ENCODE measurements around the gene ACOT9. TPM values are rescaled to one million over a fixed set of nuclear protein-coding genes. Genes with fewer than 3 reads are reported as not detected.
A peak's percentile ranks its signal among the peaks of the same experiment; 100 is the strongest.

The ACOT9 gene
- polyA plus RNA-seq, 2 of the 4 experiments (the other 2 are of a cell fraction), result 87.0 to 110 TPM

DNA sequence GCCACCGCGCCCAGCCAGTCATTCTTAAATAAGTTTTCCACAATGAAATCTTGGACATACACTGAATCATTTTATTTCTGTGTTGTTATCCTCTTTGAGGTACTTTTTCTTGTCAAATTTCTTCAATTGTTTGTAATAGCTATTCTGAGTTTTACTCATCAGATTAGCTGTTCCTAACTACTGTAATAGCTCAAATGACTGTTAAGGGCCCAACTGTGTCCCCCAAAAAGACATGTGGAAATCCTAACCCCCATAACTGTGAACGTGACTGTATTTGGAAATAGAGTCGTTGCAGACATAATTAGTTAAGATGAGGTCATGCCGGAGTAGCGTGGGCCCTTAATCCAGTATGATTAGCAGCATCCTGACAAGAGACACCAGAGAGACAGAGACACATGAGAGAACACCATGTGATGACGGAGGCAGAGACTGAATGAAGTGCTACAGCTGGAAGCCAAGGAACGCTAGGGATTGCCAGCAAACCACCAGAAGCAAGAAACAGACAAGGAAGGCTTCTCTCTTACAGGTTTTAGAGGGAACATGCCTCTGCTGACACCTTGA lies 22.9 kb downstream of the ACOT9 start (continued):
- no peak for TF ChIP-seq RFX5 (IDR thresholded peaks at IDR 0.05)
- TF ChIP-seq HOXB5 (CRISPR knock-in tag; IDR thresholded peaks at IDR 0.05), result no peak
- no peak for TF ChIP-seq CEBPB (IDR thresholded peaks at IDR 0.05)
- TF ChIP-seq ZC3H11A (IDR thresholded peaks at IDR 0.05), result no peak

- Histone ChIP-seq H3K27ac (no peak overlapping the region), H3K9me3 (no peaks in the 10 kb centered on the region), H3K4me1 (no peaks in the 10 kb centered on the region), H3K4me2 (no peak overlapping the region), H3K4me3 (no peak overlapping the region)
- ChIA-PET CTCF (interaction anchor here (1.4 kb wide), 2 partner anchors 11 to 197 kb away, joined by 4 to 5 read pairs; no protein-coding TSS in a partner anchor), POLR2A (no interaction called here)
- TF ChIP-seq PHF8 (IDR thresholded peaks at IDR 0.05; ENCODE audit: borderline replicate concordance, low read depth) (no peak), ZSCAN20 (CRISPR knock-in tag; IDR thresholded peaks at IDR 0.05) (no peak), HOXA7 (CRISPR knock-in tag; IDR thresholded peaks at IDR 0.05) (no peak), CHD2 (IDR thresholded peaks at IDR 0.05; ENCODE audit: low read length, partially characterized antibody) (no peak), CBX2 (IDR thresholded peaks at IDR 0.05; ENCODE audit: borderline replicate concordance, low read depth) (no peak)
- 97% methylated on average over 5 of the region's 5 CpGs for WGBS (ENCODE audit: missing lambda C conversion rate)
- FAIRE-seq (peak; percentile 18), ATAC-seq (no peak), DNase-seq (ENCODE audit: low read depth in 1 of 2, low spot score in 1 of 2) (no peak)
Observed at GRCh38 chrX:23705235-23705634, 37.8 kb downstream of the ACOT9 start.

DNA sequence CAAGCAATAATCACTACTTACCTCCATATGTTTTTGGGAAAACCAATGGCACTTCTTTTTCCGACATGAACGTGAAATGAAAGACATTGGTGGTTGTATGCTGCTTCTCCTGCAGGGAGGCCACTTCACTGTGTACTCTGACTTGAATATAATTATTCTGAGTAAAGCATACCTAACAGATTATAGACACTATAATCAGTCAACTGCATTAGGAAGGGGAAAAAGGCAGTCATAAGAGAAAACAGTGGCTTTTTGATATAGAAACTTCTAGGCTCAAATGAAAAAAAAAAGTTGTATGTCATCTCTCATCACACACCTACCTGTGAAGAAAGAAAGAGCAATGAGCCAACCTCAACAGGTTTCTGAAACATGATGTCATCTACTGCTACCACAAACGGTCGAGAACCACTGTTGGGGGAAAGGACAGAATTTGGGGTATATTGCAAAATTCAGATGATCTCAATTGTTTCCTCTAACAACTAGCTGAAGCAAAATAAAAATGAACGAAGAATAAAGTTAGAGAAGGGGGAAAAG lies 38.3 kb downstream of the ACOT9 start:
- FAIRE-seq (no peak), ATAC-seq (no peak), DNase-seq (ENCODE audit: low read depth in 1 of 2, low spot score in 1 of 2) (no peak)
- Histone ChIP-seq H3K4me2 (no peak overlapping the region), H3K9me3 (no peaks in the 10 kb centered on the region), H3K4me3 (no peak overlapping the region), H3K27ac (no peak overlapping the region), H3K4me1 (no peaks in the 10 kb centered on the region)
- WGBS (ENCODE audit: missing lambda C conversion rate), result 97% methylated on average over 5 of the region's 5 CpGs
- no peak for TF ChIP-seq JUNB (IDR thresholded peaks at IDR 0.05)
- CTCF ChIA-PET, result interaction anchor here (1.4 kb wide), 2 partner anchors 11 to 198 kb away, joined by 4 to 5 read pairs; no protein-coding TSS in a partner anchor
- POLR2A ChIA-PET, result no interaction called here

- H3K4me2 ChIP-seq, result no peak overlapping the region
- ChIA-PET CTCF (interaction anchor here (0.6 to 20.9 kb wide), 4 partner anchors 25 to 205 kb away, joined by 3 to 312 read pairs (median 6); partner anchors contain the start of genes APOO, CXorf58 and SAT1), POLR2A (interaction anchor here (1.0 kb wide), 1 partner anchor 83 kb away, joined by 3 read pairs; the partner anchor contains the start of gene SAT1)
- no peak for DNase-seq (ENCODE audit: low read depth in 1 of 2, low spot score in 1 of 2)
- H3K4me1 ChIP-seq, result no peaks in the 10 kb centered on the region
- WGBS (ENCODE audit: missing lambda C conversion rate), result 87% methylated on average over 16 of the region's 16 CpGs
- H3K9me3 ChIP-seq, result no peaks in the 10 kb centered on the region
- H3K4me3 ChIP-seq, result no peak overlapping the region
- no peak overlapping the region for H3K27ac ChIP-seq
- FAIRE-seq, result no peak
- TF ChIP-seq ZSCAN20 (CRISPR knock-in tag; IDR thresholded peaks at IDR 0.05) (no peak), PHF8 (IDR thresholded peaks at IDR 0.05; ENCODE audit: borderline replicate concordance, low read depth) (no peak), MAFK (IDR thresholded peaks at IDR 0.05; ENCODE audit: partially characterized antibody) (no peak), HOXB5 (CRISPR knock-in tag; IDR thresholded peaks at IDR 0.05) (no peak), RFX5 (IDR thresholded peaks at IDR 0.05) (no peak), SREBF2 (IDR thresholded peaks at IDR 0.05) (no peak), POLR2A (IDR thresholded peaks at IDR 0.05; ENCODE audit: low read length) (no peak)
- TF ChIP-seq, protein P1, sequence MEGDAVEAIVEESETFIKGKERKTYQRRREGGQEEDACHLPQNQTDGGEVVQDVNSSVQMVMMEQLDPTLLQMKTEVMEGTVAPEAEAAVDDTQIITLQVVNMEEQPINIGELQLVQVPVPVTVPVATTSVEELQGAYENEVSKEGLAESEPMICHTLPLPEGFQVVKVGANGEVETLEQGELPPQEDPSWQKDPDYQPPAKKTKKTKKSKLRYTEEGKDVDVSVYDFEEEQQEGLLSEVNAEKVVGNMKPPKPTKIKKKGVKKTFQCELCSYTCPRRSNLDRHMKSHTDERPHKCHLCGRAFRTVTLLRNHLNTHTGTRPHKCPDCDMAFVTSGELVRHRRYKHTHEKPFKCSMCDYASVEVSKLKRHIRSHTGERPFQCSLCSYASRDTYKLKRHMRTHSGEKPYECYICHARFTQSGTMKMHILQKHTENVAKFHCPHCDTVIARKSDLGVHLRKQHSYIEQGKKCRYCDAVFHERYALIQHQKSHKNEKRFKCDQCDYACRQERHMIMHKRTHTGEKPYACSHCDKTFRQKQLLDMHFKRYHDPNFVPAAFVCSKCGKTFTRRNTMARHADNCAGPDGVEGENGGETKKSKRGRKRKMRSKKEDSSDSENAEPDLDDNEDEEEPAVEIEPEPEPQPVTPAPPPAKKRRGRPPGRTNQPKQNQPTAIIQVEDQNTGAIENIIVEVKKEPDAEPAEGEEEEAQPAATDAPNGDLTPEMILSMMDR (IDR thresholded peaks at IDR 0.05), result no peak
- ATAC-seq, result peak in 1 of 2 experiments; percentile 22; a peak in 2 of 6 replicates
Observed at GRCh38 chrX:23699636-23700194, 43.4 kb downstream of the ACOT9 start.

DNA sequence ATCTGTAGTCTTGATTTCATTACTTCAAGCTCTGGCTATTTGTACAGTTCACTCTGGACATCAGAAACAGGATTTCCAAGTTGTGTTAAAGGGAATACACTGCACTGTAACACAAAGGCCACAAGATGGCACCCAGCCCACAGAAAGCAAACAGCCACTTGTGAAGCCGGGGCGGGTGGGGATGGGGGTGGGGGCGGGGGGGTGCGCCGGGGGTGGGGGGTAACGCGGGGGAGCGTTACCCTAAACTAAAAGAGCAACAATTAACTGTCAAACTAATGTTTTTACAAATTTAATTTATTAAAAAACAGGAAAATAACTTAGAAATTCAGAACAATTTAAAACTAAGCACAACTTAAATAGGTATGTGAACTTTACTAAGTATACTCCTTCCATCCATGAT lies 48.5 kb downstream of the ACOT9 start:
- no peak for FAIRE-seq
- POLR2A ChIA-PET, result interaction anchor here (0.6 kb wide), 1 partner anchor 11 kb away, joined by 5 read pairs; no protein-coding TSS in a partner anchor
- TF ChIP-seq MYC (IDR thresholded peaks at IDR 0.05; ENCODE audit: borderline replicate concordance, low read length) (no peak), HDAC2 (IDR thresholded peaks at IDR 0.05) (no peak), ESRRA (IDR thresholded peaks at IDR 0.05; ENCODE audit: borderline replicate concordance, low read length) (no peak), HOXB13 (CRISPR knock-in tag; IDR thresholded peaks at IDR 0.05; ENCODE audit: low read depth) (no peak), BHLHE40 (IDR thresholded peaks at IDR 0.05; ENCODE audit: low read depth, low read length) (no peak), ZFP36 (IDR thresholded peaks at IDR 0.05; ENCODE audit: borderline replicate concordance, partially characterized antibody) (no peak), FOSB (CRISPR knock-in tag; IDR thresholded peaks at IDR 0.05) (no peak), RNF2 (IDR thresholded peaks at IDR 0.05; ENCODE audit: borderline replicate concordance, low read depth) (no peak)
- TF ChIP-seq, protein P1 (IDR thresholded peaks at IDR 0.05), result peak; percentile 58

More for the DNA sequence above, 48.5 kb downstream of the ACOT9 start:
- H3K9me3 ChIP-seq, result no peaks in the 10 kb centered on the region
- H3K27ac ChIP-seq, result peak overlapping the region; percentile 45 to 70; a peak in 3 of 6 replicates
- CTCF ChIA-PET, result interaction anchor here (0.7 to 20.9 kb wide), 14 partner anchors 8 to 360 kb away, joined by 3 to 312 read pairs (median 4); partner anchors contain the start of genes APOO, CXorf58, EIF2S3 and SAT1
- 0 out of 3 replicates have a peak overlapping the region, but pooled peaks have one; percentile 22 for H3K4me3 ChIP-seq
- peak; percentile 33 to 77 for DNase-seq (ENCODE audit: low read depth in 1 of 2, low spot score in 1 of 2)
- 0% methylated on average over 2 of the region's 8 CpGs for WGBS (ENCODE audit: missing lambda C conversion rate)
- no peaks in the 10 kb centered on the region for H3K4me1 ChIP-seq
- ATAC-seq, result peak; percentile 84 to 91
- H3K4me2 ChIP-seq, result peak overlapping the region; percentile 66
